NCI-H2029 treated with DMSO at 0.1 percent for 48 hours (cell line): Measurements from ENCODE around the gene NSG1.
"Not testable (repeated sequence)": the region's sequence is repeated elsewhere in the genome, so short reads cannot be mapped to it uniquely, and the experiment has no call there.

ENCODE experiments used
- DNase-seq: peaks from one replicate; lab custom pipeline; 2025; lab: John Stamatoyannopoulos, UW

NSG1 gene, protein sequence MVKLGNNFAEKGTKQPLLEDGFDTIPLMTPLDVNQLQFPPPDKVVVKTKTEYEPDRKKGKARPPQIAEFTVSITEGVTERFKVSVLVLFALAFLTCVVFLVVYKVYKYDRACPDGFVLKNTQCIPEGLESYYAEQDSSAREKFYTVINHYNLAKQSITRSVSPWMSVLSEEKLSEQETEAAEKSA

DNA sequence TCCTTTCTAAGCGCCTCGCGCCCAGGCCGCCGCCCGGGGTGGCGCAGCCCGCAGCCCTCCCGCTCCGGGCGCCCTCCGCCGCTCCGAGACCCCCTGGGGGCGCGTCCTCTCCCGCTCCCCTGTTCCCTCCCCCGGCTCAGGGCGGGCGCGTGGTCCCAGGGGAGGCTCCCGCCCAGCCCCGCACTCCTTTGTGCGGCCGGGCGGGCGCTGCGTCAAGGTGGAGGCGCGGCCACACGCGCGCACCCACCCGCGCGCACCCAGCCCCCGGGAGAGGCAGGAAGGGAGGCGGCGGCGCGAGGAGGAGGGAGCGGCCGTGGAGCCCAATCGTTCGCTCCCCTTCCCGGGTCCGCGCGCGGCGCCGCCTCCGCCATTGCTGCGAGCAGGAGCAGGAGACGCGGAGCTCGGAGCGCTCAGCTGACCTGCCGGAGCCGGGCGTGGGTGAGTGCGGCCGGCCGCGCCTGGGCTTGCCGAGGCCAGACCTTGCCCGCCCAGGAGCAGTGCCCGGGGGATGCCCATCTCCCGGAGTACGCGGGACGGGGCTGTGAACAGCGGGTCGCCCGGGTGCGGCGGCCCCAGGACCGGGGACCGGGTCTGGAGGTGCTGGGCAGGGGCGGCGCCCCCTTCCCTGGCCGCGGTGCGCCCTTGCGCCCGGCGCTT, at the start of gene NSG1:
Gene NSG1, plus strand, starts transcription at position 367 of the 657 bp plus-strand sequence. CDS start 528 bp downstream, outside the sequence.
- DNase-seq, result no peak

DNA sequence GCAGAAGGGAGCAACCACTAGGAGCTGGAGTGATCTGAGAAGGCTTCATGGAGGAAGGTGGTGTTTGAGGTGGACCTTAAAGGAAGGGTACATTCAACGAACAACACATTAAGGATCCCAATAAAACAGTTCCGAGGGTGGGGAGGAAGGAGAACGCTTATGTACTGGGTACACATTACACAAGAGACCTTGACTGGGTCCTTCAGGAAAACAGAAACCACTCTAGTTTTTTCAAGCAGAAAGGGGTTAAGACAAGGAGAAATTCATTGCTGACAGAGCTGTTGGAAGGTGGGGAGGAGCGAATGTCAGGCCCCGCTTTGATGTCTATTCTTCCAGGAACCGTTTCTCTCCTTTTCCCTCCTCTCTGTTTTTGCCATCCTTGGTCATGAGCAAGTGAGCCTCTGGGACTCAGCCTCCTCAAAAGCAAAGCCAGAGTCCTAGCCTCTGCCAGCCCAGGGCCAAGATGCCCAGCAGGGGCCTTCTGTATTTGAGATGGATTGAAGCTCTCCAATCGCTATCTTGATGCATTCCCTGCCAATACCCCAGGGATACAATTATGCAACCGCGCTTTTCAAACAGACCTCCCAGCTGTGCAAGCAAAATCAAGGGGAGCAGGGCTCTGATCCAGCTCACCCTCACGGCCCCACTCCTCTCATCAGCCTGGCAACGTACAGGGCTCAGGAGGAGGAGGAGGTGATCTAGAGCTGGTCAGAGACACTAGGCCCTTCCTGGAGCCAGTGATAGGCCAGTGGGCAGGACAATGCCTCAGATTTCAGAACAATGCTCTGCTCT, 48.5 kb upstream of the NSG1 start:
- no peak for DNase-seq

DNA sequence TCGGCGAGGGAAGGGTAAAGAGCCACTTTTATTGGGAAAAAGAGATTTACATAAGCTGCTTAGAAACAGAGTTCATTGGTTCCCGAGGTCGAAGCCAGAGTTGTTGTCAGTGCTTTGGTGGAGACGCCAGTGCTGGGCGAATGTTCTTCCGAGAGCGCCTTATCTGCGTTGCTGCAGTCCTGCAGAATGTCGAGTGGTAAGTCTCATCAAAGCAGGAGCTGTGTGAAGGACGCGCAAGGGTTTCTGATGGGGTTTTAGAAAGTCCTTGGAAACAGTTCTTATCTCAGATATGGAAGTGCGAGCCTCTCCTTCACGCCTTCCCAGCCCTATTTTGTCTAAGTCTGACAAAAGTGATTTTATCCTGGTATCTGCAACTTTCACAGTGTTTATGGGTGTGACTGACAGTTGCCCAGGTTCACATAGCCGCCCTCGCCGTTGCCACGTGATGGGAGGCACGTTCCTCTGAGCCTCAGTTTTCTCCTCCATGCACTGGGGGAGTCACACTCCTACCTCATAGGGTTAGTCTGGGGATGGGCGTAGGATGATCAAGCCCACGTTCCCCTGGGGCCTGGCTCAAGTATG, 47.3 kb upstream of the NSG1 start:
- DNase-seq, result no peak

DNA sequence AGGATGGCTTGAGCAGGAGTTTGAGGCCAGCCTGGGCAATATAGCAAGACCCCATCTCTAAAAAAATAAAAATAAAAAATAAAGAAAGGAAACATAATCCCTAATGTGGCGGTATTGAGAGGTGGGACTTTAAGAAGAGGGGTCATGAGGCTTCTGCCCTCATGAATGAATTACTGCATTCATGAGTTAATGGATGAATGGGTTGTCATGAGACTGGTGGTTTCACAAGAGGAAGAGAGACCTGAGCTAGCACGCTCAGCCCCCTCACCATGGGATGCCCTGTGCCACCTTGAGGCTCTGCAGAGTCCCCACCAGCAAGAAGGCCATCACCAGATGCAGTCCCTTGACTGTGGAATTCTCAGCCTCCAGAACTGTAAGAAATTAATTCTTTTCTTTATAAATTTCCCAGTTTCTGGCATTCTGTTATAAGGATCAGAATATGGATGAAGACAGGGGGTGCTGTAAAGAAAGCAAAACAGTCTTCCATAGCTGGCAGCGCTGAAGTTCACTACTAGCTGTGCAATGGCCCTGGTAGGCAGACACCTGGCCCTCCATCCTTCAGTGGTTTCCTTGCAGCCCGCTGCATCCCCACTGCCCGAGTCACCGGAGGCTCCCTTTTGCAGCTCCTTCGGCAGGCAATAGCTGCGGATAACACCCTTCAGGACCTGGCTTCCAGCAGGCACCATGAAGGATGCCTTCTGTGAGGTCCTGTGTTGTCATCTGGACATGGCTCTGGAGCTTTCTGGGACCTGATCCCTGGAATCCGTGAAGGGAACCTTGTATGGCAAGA, 44.8 kb upstream of the NSG1 start:
- no peak for DNase-seq

DNA sequence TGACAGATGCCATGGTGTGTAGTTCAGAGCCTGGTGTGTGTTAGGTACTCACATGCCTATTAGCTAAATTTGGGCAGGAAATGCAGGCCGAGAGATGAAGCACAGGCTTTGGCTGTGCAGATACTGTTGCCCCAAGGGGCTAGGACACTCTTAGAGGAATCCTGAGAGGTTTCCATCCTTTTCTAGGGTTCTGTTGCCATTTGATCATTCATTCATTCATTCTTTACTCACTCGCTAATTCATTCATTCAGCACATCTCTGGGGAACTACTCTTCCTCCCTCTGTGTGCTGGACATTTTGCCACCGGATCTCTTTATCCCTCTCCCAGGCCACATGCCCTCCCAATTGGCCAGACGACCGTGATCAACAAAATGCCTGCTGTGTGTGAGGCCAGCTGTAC, 43.9 kb upstream of the NSG1 start:
- DNase-seq, result no peak

DNA sequence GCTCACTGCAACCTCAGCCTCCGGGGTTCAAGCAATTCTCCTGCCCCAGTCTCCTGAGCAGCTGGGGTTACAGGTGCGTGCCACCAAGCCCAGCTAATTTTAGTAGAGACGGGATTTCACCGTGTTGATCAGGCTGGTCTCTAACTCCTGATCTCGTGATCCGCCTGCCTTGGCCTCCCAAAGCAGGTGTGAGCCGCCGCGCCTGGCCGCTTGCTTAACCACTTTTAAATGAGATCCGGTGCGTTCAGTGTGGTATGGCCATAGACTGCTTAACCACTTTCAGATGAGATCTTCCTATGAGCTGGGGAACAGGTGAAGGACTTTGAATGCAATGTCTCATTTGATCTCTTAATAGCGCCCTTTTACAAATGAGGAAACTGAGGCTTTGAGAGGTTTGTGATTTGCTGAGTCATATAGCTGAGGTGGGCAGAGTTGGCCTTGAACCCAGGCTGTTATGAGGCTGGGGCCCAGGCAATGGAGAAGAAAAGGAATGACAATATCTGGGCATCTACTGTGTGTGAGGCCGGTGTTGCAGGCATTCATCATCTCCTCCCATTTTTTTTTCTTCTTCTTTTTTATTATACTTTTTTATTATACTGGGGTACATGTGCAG, 41.9 kb upstream of the NSG1 start:
- DNase-seq, result no peak

DNA sequence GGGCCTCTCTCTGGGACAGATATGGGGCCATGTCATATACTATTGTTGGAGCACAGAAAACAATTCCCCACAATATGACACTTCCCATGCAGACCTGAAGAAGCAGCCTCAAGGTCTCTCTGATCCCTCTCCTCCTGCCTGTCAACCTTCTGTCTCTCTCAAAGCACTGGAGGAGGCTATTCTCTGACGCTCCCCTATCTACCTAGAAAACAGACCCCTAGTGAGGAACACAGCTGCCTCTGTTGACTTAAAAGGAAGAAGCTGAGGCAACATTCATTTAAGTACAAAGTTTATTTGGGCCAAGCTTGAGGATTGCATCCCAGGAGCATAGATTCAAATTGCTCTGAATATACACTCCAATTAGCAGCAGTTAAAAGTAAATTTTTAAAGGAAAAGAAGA, 39.3 kb upstream of the NSG1 start:
- no peak for DNase-seq

DNA sequence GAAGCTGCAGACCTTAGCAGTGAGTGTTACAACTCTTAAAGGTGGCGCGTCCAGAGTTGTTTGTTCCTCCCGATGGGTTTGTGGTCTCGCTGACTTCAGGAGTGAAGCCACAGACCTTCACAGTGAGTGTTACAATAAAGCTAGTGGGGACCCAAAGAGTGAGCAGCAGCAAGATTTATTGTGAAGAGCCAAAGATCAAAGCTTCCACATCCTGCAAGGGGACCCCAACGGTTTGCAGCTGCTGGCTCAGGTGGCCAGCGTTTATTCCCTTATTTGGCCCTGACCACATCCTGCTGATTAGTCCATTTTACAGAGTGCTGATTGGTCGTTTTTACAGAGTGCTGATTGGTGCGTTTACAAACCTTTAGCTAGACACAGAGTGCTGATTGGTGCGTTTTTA, 38.3 kb upstream of the NSG1 start:
- DNase-seq, result not testable (repeated sequence)

DNA sequence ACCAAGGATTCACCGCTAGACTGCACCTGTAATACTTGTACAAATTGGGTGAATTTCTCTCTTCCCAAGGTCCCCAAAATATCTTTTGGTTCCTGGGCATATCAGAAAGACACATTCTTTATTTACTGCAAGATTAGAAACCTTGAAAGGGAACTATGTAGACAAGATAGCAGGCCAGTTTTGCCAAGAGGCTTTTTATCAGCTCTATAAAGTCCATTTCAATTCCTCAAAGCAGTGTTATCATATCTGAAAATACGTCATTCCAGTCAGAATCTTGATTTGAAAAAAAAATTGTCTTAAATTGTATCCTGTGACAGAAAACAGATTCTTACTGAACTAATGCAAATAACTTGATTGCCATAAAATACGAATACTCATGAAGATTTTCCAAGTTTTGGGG, 37.0 kb upstream of the NSG1 start:
- DNase-seq, result no peak

DNA sequence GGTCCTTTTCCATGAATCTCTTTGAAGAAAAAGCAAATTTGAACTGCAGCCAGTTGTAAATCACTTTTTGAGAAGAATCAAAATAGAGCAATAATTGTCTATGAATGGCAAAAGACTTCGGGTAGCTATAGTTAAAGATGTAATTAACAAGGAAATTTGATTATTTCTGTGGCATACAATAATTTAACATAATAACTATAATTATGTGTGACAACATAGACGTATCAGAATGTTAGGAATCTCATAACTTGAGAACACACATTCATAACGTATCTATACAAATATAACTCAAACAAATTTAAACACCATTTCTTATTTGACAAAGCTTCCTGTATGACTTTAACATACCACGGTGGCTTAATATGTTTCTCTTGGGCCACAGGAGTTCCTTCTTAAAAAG, 36.0 kb upstream of the NSG1 start:
- DNase-seq, result no peak

DNA sequence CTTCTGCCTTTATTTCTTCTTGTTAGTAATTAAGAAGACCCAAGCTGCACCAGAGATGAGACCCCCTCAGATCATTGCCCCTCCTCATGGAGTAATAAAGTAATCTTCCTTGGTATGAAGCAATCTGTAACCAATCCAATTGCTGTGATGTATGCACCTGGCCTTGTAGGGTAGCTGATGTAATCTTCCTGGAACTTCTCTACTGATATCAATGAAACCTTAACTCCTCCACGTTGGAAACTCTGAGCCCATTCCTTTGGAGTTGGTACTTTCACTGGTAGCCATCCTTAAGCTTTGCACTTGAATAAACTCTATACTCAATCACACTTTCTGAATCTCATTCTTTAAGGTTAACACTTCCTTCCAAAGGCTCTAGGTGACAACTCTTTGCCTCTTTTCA, 31.6 kb upstream of the NSG1 start:
- no peak for DNase-seq

DNA sequence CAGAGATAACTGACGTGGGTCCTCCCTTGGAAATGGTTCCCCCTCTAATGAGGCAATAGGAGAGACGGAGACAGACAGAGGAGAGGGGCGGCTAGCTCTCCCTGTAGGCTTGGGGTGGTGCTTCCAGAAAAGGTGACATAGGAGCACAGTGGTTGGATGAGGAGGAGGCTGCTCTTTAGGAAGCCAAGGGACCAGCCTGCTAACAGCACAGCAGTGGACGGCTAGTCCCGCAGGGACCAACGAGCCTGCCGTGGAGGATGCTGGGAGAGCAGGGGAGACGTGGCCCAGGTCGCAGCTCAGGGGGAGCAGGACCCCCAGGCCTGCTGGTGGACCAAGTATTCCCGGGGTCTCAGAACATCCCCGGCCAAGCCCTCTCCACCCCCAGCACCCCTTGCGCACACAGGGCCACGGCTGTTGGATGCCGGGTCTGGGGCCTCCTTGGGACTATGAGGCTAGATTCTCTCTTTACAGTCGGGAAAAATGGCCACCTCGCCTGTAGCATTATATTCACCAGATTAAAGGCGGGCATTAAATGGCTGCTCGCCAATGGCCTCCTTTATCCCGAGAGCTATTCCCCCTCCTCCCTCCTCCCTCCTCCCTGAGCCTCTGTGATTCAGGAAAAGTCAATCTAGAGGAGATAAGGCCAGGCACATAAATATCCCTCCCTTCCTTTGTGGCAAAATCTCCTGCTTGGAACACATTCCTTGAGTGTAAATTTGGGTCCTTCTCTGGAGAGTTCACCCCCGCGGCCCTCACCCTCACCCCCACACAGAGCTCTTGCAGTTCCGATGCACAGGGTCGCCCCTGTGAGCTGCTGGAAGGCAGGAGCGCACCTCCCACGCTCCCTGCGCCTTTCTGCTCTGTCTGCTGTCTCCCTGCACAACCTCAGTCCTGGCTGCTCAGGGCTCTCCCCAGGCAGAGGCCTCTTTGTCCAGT, 30.5 kb upstream of the NSG1 start:
- no peak for DNase-seq

DNA sequence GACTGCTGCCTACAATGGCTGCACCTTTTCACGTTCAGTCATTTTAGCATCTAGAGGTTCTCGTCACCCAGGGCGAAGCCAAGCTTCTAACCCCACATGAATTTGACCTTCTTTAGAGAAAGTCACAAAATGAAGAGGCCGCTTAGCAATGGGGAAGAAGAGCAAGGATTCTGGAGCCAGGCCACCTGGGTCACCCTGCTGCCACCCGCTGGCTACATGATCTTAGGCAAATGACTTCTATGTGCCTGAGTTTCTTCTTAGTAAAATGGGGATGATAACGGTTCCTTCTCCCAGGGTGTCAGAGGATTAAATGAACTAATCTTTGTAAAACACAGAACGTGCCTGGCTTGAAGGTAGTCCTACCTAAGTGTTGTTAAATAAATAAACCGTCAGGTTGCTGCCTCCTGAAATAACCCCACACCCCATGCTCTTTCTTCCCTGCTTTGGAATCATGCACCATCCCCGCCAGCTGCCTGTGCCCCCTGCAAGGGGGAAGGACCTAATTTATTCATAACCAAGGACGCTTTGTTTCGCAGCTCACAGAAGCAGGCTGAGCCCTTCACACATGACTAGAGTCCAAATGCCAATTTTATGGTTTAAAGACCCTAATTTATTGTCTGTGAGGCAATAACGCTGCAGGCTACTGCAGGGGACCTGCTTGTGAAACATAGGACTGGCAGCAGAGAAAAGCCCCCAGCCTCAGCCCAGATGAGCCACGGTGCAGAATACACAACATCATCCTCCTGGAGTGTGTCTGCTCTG, 28.6 kb upstream of the NSG1 start:
- DNase-seq, result no peak

DNA sequence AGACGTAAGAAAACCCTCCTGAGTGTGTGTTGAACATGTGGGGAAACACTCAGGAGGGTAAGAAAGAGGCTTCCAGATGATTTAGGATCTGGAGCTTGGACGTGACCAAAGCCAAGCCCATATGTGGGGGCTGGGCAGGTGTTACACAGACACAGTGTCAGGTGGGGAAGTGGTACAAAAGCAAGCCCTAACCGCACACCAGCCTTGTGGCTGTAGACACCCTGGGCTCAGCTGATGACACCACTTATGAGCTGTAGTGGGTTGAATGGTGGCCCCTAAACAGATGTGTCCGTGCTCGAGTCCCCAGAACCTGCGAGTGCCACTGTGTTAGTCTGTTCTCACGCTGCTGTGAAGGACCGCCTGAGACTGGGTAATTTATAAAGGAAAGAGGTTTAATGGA, 25.0 kb upstream of the NSG1 start:
- no peak for DNase-seq

DNA sequence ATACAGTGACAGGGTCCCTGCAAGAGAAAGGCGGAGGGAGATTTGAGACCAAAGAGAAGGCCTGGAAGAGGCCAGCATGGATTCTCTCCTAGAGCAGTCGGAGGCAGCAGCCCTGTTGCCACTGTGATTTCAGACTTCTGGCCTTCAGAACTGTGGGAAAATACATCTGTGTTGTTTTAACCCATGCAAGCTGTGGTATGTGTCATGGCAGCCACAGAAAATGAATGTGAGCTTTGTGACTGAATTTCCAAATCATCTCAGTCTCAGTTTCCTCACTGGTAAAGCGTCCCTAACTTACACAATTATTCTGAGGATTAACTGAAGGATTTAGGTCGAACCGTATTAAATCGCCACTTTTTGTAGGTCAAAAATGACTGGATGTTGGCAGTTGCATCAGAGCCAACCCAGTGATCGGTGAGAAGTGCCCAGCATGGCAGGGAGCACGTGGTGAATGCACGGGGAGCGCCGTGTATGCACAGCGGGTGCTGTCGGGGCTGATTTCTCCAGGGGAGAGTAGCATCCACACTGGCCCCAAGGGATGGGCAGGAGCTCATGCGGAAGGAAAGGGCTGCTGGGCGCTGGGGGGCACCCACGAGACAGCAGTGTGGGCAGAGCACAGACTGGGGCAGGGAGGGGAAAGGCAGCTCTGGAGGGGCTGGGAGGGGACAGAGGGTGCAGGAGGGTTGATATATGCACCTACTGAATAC, 23.8 kb upstream of the NSG1 start:
- DNase-seq, result no peak

DNA sequence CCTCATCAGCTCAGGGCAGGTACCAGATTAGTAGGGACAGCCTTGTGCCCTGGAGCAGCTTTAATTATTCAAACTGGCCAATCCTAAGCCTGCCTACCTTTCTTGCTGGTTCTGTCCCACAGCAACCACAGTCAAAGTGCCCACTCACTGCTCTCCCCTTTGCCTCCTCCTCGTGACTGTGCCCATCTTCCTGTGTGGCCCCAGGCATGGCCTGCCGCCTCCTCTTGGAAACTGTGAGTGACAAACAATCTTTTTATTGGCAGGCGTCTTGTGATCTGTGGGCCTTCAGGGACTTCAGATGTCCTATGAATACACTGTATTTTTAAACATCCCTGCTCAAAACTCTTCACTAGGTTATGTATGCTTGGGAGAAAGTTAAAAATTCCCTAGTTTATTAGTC, 22.8 kb upstream of the NSG1 start:
- DNase-seq, result no peak

DNA sequence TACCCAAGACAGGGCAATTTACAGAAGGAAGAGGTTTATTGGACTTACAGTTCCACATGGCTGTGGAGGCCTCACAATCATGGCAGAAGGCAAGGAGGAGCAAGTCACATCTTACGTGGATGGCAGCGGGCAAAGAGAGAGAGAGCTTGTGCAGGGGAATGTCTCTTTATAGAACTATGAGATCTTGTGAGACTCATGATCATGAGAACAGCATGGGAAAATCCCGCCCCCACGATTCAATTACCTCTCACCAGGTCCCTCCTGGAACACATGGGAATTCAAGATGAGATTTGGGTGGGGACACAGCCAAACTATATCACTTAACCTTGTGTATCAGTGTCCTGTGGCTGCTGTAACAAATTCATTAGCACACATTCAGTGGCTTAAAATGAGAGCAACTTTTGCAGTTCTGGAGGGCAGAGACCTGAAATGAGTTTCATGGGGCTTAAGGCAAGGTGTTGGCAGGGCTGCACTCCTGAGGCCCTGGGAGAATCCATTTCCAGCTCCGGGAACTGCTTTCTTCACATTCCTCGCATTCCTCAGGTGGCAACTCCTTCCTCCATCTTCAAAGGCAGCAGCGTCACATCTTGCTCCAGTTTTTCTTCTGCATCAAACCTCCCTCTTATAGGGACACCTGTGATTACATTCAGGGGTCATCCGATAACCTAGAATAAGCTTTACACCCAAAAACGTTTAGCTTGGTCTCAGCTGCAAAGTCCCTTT, 22.3 kb upstream of the NSG1 start:
- no peak for DNase-seq

DNA sequence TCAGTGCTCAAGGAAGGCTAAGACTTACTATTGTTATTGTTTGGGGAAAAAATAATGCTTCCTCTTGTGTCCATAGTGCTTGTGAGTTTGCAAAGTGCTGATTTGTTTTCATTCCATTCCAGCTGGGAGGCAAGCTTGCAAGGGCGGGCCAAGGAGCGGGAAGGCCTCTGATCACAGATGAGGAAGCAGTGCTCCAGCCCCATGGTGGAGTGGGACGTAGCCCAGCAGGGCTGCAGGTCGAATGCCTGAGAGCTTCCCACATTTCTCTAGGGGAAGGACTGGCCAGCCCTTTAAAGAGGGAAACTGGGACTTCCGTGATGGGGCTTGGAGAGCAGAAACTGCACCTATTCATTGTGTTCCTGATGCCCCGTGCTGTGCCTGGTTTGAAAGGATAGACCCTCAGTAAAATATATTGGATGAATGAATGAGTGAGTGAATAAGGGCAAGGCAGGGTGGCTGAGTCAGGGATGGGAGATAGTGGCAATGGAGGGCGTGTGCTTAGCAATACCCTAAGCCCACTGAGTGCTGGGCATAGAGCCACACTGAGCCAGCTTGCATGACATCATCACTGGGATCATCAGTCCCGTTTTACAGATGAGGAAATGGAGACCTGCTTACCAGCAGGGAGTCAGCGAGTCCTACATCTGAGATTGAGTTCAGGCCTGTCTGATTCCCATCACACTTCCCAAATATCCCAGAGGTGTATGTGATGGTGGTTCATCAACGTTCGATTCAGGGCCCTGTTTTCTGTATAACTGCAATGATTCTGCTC, 17.9 kb upstream of the NSG1 start:
- DNase-seq, result no peak
